ENCODE measurements around the gene AMPH. TPM values are rescaled to one million over a fixed set of nuclear protein-coding genes. Genes with fewer than 3 reads are reported as not detected.

The AMPH gene
- total RNA-seq, 1 donor from 2014 or later = 10.7 TPM

GRCh38 chr7:38561166-38561565, 70.0 kb downstream of the AMPH start:
- peaks cover 28% of the 10 kb centered on the region for H3K4me1 Mint-ChIP-seq (ENCODE audit: unreplicated experiment)
- no peak for TF ChIP-seq CTCF (IDR thresholded peaks at IDR 0.05)
- H3K4me3 Mint-ChIP-seq (ENCODE audit: unreplicated experiment) = no peak overlapping the region
- no peaks in the 10 kb centered on the region for H3K36me3 Mint-ChIP-seq (ENCODE audit: unreplicated experiment)
- no peak for DNase-seq (ENCODE audit: extremely low spot score, unreplicated experiment)
- no peaks in the 10 kb centered on the region for H3K27me3 Mint-ChIP-seq (ENCODE audit: unreplicated experiment)
- peaks cover 3% of the 10 kb centered on the region for H3K9me3 Mint-ChIP-seq (ENCODE audit: unreplicated experiment)
- no peak overlapping the region for H3K27ac Mint-ChIP-seq (ENCODE audit: unreplicated experiment)

- TF ChIP-seq CTCF (IDR thresholded peaks at IDR 0.05) = no peak
- H3K9me3 Mint-ChIP-seq (ENCODE audit: unreplicated experiment) = no peaks in the 10 kb centered on the region
- DNase-seq (ENCODE audit: extremely low spot score, unreplicated experiment) = no peak
- no peaks in the 10 kb centered on the region for H3K27me3 Mint-ChIP-seq (ENCODE audit: unreplicated experiment)
- no peaks in the 10 kb centered on the region for H3K36me3 Mint-ChIP-seq (ENCODE audit: unreplicated experiment)
- H3K27ac Mint-ChIP-seq (ENCODE audit: unreplicated experiment) = peak overlapping the region; percentile 73
- no peak overlapping the region for H3K4me3 Mint-ChIP-seq (ENCODE audit: unreplicated experiment)
- peaks cover 39% of the 10 kb centered on the region for H3K4me1 Mint-ChIP-seq (ENCODE audit: unreplicated experiment)
Observed at GRCh38 chr7:38558761-38559345, 72.3 kb downstream of the AMPH start.

GRCh38 chr7:38554586-38554985, 76.6 kb downstream of the AMPH start:
- Mint-ChIP-seq H3K36me3 (ENCODE audit: unreplicated experiment) (no peaks in the 10 kb centered on the region), H3K9me3 (ENCODE audit: unreplicated experiment) (no peaks in the 10 kb centered on the region), H3K4me3 (ENCODE audit: unreplicated experiment) (no peak overlapping the region), H3K4me1 (ENCODE audit: unreplicated experiment) (peaks cover 44% of the 10 kb centered on the region), H3K27me3 (ENCODE audit: unreplicated experiment) (no peaks in the 10 kb centered on the region), H3K27ac (ENCODE audit: unreplicated experiment) (peak overlapping the region; percentile 43)
- DNase-seq (ENCODE audit: extremely low spot score, unreplicated experiment) = no peak
- no peak for TF ChIP-seq CTCF (IDR thresholded peaks at IDR 0.05)

GRCh38 chr7:38550836-38551235, 80.3 kb downstream of the AMPH start:
- no peaks in the 10 kb centered on the region for H3K9me3 Mint-ChIP-seq (ENCODE audit: unreplicated experiment)
- DNase-seq (ENCODE audit: extremely low spot score, unreplicated experiment) = no peak
- H3K36me3 Mint-ChIP-seq (ENCODE audit: unreplicated experiment) = no peaks in the 10 kb centered on the region
- no peak overlapping the region for H3K4me3 Mint-ChIP-seq (ENCODE audit: unreplicated experiment)
- no peaks in the 10 kb centered on the region for H3K27me3 Mint-ChIP-seq (ENCODE audit: unreplicated experiment)
- no peak for TF ChIP-seq CTCF (IDR thresholded peaks at IDR 0.05)
- peaks cover 28% of the 10 kb centered on the region for H3K4me1 Mint-ChIP-seq (ENCODE audit: unreplicated experiment)
- no peak overlapping the region for H3K27ac Mint-ChIP-seq (ENCODE audit: unreplicated experiment)

- H3K4me3 Mint-ChIP-seq (ENCODE audit: unreplicated experiment) = no peak overlapping the region
- no peaks in the 10 kb centered on the region for H3K9me3 Mint-ChIP-seq (ENCODE audit: unreplicated experiment)
- no peak for TF ChIP-seq CTCF (IDR thresholded peaks at IDR 0.05)
- H3K27ac Mint-ChIP-seq (ENCODE audit: unreplicated experiment) = no peak overlapping the region
- no peak for DNase-seq (ENCODE audit: extremely low spot score, unreplicated experiment)
- H3K4me1 Mint-ChIP-seq (ENCODE audit: unreplicated experiment) = peaks cover 14% of the 10 kb centered on the region
- peaks cover 2% of the 10 kb centered on the region for H3K27me3 Mint-ChIP-seq (ENCODE audit: unreplicated experiment)
- no peaks in the 10 kb centered on the region for H3K36me3 Mint-ChIP-seq (ENCODE audit: unreplicated experiment)
Observed at GRCh38 chr7:38548605-38549004, 82.6 kb downstream of the AMPH start.

Measured in osteocyte (in vitro differentiated cells).